ENCODE data around the gene INTS2.

DNA sequence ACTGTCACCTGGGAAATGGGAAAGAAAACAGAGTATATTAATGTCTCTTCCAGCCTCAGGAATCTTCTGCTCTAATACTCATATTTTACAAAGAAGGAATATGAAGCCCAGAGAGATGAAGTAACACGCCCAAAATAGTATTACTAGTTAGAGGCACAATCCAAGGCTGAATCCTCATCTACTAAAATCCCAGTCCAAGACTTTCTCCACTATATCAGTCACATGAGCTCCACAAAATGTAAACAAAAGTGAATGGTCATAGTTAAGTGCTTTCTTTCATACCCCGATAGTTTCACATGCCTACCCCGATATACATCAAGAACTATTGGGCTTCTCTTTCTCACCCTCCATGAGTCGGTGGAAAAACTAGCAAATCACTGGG, 965 bp downstream of the INTS2 start:
- TF ChIP-seq, protein P1, sequence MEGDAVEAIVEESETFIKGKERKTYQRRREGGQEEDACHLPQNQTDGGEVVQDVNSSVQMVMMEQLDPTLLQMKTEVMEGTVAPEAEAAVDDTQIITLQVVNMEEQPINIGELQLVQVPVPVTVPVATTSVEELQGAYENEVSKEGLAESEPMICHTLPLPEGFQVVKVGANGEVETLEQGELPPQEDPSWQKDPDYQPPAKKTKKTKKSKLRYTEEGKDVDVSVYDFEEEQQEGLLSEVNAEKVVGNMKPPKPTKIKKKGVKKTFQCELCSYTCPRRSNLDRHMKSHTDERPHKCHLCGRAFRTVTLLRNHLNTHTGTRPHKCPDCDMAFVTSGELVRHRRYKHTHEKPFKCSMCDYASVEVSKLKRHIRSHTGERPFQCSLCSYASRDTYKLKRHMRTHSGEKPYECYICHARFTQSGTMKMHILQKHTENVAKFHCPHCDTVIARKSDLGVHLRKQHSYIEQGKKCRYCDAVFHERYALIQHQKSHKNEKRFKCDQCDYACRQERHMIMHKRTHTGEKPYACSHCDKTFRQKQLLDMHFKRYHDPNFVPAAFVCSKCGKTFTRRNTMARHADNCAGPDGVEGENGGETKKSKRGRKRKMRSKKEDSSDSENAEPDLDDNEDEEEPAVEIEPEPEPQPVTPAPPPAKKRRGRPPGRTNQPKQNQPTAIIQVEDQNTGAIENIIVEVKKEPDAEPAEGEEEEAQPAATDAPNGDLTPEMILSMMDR (IDR thresholded peaks at IDR 0.05) = no peak
- no peak for TF ChIP-seq POLR2A (IDR thresholded peaks at IDR 0.05)

Measured in breast epithelium (tissue), 3 donors.